Measurements from ENCODE around the gene SYNE3.

The SYNE3 gene

DNA sequence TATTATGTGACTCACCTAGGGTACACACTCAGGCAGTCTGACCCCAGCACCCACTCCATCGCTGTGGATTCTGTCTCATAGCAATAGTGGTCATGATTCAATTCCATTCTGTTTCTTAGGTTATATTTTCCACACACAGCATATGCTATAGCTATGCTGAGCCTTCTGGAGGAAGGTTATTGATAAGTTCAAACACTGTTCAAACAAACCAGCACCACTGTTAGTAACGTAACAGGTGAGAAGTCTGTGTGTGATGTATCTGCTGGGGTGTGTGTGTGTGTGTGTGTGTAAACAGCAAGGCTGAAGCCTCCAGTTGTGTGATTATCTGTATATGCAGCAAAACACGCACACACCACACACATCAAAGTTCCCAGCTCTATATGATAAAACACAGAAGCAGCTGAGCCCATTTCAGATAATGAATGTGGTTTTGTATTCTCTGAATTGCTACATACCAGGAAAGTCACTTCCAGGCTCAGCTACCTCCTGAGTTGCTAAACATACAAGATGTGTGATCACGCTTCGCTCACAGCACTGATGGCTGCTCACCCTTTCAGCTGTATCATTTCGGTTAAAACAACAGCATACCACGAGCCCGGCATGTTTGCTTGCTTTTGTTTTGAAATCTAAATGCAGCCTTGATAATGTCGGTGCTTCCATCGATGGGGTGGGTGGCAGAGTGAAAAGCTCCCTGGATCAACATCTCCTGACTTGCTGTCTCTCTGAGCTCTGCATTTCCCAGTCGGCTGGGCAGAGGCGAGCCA lies 6.8 kb upstream of the SYNE3 start:
- 80 to 83% methylated on average over 9 to 10 of the region's 12 CpGs for WGBS, 2 experiments (ENCODE audit: insufficient coverage in 2 of 2)
- H3K4me1 ChIP-seq (ENCODE audit: control insufficient read depth, insufficient read depth, low read length, poor library complexity, severe bottlenecking) = peaks cover 45% of the 10 kb centered on the region
- no peak overlapping the region for H3K4me3 ChIP-seq (ENCODE audit: extremely low read depth, insufficient read depth, low read length, poor library complexity, severe bottlenecking)
- H3K9me3 ChIP-seq (ENCODE audit: control insufficient read depth, low read length) = no peaks in the 10 kb centered on the region
- peak overlapping the region; percentile 26 for H3K27ac ChIP-seq (ENCODE audit: low read depth, low read length, severe bottlenecking)
- no peaks in the 10 kb centered on the region for H3K36me3 ChIP-seq (ENCODE audit: control insufficient read depth, insufficient read depth, low read length)

DNA sequence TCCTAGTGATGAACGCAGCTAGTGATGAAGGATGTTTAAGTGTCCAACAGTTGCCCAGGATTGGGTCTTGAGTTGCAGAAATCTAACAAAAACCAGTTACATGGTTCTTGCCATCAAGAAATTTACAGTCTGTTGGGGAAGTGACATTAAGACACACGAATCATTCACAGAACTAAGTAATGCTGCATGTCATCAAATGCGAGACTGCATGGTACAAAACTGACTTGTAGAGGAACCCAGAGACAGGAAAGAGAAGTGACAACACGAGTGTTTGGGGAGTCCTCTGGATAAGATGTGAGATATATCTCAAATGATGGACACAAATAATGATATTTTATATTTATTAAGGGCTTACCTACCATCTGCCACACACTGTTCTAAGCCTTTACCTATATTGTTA lies 6.1 kb upstream of the SYNE3 start:
- Histone ChIP-seq H3K27ac (ENCODE audit: low read depth, low read length, severe bottlenecking) (no peak overlapping the region), H3K9me3 (ENCODE audit: control insufficient read depth, low read length) (no peaks in the 10 kb centered on the region), H3K36me3 (ENCODE audit: control insufficient read depth, insufficient read depth, low read length) (no peaks in the 10 kb centered on the region), H3K4me1 (ENCODE audit: control insufficient read depth, insufficient read depth, low read length, poor library complexity, severe bottlenecking) (peaks cover 49% of the 10 kb centered on the region), H3K4me3 (ENCODE audit: extremely low read depth, insufficient read depth, low read length, poor library complexity, severe bottlenecking) (no peak overlapping the region)
- 100% methylated on average over 1 to 2 of the region's 4 CpGs for WGBS, 2 experiments (ENCODE audit: insufficient coverage in 2 of 2)

DNA sequence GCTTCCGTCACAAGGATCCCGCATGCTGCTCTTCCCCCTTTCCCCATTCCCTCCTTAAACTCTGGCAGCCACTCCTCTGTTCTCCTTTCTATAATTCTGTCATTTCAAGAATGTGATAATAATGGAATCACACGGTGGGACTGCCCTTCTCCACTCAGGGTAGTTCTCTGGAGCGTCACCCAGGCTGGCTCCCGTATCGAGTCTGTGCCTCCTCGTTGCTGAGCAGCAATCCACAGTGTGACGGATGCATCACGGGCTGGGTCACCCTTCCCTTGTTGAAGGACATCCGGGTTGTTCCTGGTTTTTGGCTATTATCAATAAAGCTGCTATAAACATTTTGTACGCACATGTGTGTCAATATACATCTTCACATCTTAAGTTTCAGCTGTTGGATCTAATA lies 5.7 kb upstream of the SYNE3 start:
- H3K9me3 ChIP-seq (ENCODE audit: control insufficient read depth, low read length) = no peaks in the 10 kb centered on the region
- H3K36me3 ChIP-seq (ENCODE audit: control insufficient read depth, insufficient read depth, low read length) = no peaks in the 10 kb centered on the region
- WGBS, 2 experiments (ENCODE audit: insufficient coverage in 2 of 2) = 90 to 93% methylated on average over 8 to 10 of the region's 11 CpGs
- H3K4me1 ChIP-seq (ENCODE audit: control insufficient read depth, insufficient read depth, low read length, poor library complexity, severe bottlenecking) = peaks cover 51% of the 10 kb centered on the region
- H3K27ac ChIP-seq (ENCODE audit: low read depth, low read length, severe bottlenecking) = no peak overlapping the region
- H3K4me3 ChIP-seq (ENCODE audit: extremely low read depth, insufficient read depth, low read length, poor library complexity, severe bottlenecking) = no peak overlapping the region

DNA sequence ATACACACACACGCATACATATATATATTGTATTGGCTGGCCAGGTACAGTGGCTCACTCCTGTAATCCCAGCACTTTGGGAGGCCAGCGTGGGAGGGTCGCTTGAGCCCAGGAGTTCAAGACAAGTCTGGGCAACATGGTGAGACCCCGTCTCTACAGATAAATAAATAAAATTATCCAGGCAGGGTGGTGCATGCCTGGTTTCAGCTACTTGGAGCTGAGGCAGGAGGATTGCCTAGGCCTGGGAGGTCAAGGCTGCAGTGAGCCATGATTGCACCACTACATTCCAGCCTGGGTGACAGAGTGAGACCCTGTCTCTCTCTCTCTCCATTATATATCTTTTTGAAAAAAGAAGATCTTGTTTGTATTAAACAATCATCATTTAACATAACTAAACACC lies 4.6 kb upstream of the SYNE3 start:
- Histone ChIP-seq H3K4me3 (ENCODE audit: extremely low read depth, insufficient read depth, low read length, poor library complexity, severe bottlenecking) (no peak overlapping the region), H3K4me1 (ENCODE audit: control insufficient read depth, insufficient read depth, low read length, poor library complexity, severe bottlenecking) (peaks cover 53% of the 10 kb centered on the region), H3K9me3 (ENCODE audit: control insufficient read depth, low read length) (no peaks in the 10 kb centered on the region), H3K27ac (ENCODE audit: low read depth, low read length, severe bottlenecking) (no peak overlapping the region), H3K36me3 (ENCODE audit: control insufficient read depth, insufficient read depth, low read length) (no peaks in the 10 kb centered on the region)
- 69 to 100% methylated on average over 2 to 3 of the region's 4 CpGs for WGBS, 2 experiments (ENCODE audit: insufficient coverage in 2 of 2)

DNA sequence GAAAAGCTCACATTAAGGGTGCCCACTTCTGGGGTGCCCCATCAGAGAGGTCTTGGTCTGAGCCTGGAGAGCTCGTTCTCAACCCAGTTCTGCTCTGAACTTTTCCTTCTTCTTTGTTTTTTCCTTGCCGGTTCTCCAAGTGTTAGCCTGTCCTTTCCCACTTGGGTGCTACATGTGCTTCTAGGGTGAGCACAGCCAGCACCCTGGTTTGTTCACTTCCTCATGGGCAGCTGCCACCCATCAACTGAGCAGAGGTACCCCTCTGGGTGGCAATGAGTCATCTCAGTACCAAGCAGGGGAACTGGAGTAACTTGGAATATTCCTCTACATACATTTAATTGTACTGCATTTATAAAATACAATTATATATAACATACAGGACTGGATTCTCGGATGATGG lies 3.9 kb upstream of the SYNE3 start:
- H3K36me3 ChIP-seq (ENCODE audit: control insufficient read depth, insufficient read depth, low read length) = no peaks in the 10 kb centered on the region
- H3K4me3 ChIP-seq (ENCODE audit: extremely low read depth, insufficient read depth, low read length, poor library complexity, severe bottlenecking) = no peak overlapping the region
- no peak overlapping the region for H3K27ac ChIP-seq (ENCODE audit: low read depth, low read length, severe bottlenecking)
- WGBS, 2 experiments (ENCODE audit: insufficient coverage in 2 of 2) = 67 to 85% methylated on average over 1 to 2 of the region's 3 CpGs
- H3K4me1 ChIP-seq (ENCODE audit: control insufficient read depth, insufficient read depth, low read length, poor library complexity, severe bottlenecking) = peaks cover 53% of the 10 kb centered on the region
- no peaks in the 10 kb centered on the region for H3K9me3 ChIP-seq (ENCODE audit: control insufficient read depth, low read length)

DNA sequence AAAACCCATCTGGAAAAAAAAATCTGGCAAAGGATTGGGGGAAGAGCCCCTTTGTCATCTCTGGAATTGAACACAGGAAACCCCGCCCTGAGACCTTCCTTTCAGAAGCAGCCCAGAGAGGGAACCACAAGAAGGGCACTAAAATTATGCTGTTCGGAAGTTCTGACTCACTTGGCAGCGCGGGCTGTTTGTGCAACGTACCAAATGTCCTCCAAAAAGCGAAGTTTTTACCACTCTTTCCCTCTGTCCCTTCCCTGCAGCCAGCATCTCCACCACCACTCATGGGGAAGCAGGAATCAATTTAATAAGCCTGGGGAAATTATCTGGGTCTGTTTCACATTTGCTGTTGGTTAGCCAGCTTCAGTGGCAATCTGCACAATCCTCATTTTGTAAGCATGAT lies 3.2 kb upstream of the SYNE3 start:
- WGBS, 2 experiments (ENCODE audit: insufficient coverage in 2 of 2) = 87 to 91% methylated on average over 3 to 6 of the region's 6 CpGs
- H3K27ac ChIP-seq (ENCODE audit: low read depth, low read length, severe bottlenecking) = no peak overlapping the region
- H3K36me3 ChIP-seq (ENCODE audit: control insufficient read depth, insufficient read depth, low read length) = no peaks in the 10 kb centered on the region
- peaks cover 53% of the 10 kb centered on the region for H3K4me1 ChIP-seq (ENCODE audit: control insufficient read depth, insufficient read depth, low read length, poor library complexity, severe bottlenecking)
- no peak overlapping the region for H3K4me3 ChIP-seq (ENCODE audit: extremely low read depth, insufficient read depth, low read length, poor library complexity, severe bottlenecking)
- no peaks in the 10 kb centered on the region for H3K9me3 ChIP-seq (ENCODE audit: control insufficient read depth, low read length)

DNA sequence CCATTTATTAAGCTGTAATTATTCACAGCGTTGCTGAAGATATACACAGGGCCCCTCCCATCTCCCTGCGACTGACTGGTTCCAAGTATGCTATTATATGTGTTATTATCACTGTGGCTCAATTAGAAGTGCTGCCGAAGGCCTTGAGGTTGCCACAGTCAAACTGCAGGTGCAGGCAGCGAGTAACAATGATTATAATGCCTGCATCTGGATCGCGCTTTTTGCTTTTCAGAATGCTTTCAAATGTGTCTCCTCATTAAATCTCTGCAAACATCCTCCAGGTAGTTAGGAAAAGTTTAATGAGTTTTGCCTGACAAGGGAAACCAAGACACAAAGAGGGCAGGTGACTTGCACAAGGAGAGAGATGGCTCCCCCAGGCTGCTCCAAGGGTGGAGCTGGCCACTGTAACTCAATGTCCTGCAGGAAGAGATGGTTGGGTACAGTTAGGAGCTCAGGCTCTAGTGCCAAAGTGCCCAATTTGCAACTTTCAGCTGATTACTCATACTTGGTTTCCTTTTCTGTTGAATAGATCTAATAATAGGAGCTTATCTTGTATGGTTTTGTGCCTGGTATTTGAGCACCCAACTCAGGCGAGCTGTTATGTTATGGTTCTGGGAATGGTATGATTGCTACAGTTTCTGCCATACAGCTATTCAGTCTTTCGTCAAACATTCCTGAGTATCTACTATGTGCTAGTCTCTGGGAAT lies 1.7 kb upstream of the SYNE3 start:
- 91 to 96% methylated on average over 4 to 5 of the region's 8 CpGs for WGBS, 2 experiments (ENCODE audit: insufficient coverage in 2 of 2)
- Histone ChIP-seq H3K4me3 (ENCODE audit: extremely low read depth, insufficient read depth, low read length, poor library complexity, severe bottlenecking) (no peak overlapping the region), H3K27ac (ENCODE audit: low read depth, low read length, severe bottlenecking) (no peak overlapping the region), H3K4me1 (ENCODE audit: control insufficient read depth, insufficient read depth, low read length, poor library complexity, severe bottlenecking) (peaks cover 43% of the 10 kb centered on the region), H3K36me3 (ENCODE audit: control insufficient read depth, insufficient read depth, low read length) (no peaks in the 10 kb centered on the region), H3K9me3 (ENCODE audit: control insufficient read depth, low read length) (no peaks in the 10 kb centered on the region)

DNA sequence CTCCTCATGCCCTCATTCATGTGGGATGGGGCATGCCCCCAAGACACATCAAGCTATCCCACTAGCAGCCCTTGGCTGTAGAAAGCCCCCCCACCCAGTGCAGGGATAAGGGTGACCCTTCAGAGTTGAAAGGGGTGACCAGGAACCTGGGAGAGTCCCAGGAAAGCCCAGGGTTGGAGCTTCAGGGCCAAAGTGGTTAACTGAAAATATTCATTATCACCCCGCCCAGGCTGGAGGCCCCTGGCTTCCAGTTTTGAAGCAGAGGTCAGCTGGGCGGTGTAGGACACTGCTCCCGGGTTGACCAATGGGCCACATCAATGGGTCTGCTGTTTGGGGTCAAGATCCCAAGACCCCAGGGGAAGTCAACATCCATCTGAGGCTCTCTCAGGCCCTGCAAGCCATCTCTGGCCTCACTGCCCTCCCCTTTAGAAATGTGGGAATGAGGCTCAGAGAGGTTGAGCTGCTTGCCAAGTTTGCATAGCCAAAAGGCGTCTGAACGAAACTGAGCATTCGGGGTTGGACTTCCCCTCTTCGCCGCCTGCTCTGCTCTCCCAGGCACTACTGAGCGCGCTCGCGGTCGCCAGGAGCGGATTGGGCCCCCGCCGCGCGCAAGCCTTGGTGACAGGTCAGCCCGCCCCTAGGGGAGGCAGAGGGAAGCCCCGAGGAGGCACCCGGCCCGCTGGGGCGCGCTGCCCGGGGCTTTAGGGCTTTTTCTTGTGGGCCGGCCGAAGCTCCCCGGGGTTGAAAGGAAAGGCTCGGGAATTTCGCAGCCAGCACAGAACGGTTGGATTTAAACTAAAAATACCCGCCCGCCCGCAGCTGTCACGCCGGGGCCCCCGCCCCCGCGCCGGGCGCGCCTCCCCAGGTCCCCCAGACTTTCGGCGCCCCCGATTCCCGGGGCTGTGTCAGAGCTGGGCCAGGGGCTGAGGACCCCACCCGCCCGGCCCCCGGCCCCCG lies 576 bp downstream of the SYNE3 start:
- Histone ChIP-seq H3K9me3 (ENCODE audit: control insufficient read depth, low read length) (no peaks in the 10 kb centered on the region), H3K27ac (ENCODE audit: low read depth, low read length, severe bottlenecking) (no peak overlapping the region), H3K4me1 (ENCODE audit: control insufficient read depth, insufficient read depth, low read length, poor library complexity, severe bottlenecking) (peaks cover 43% of the 10 kb centered on the region), H3K4me3 (ENCODE audit: extremely low read depth, insufficient read depth, low read length, poor library complexity, severe bottlenecking) (peak overlapping the region; percentile 43), H3K36me3 (ENCODE audit: control insufficient read depth, insufficient read depth, low read length) (no peaks in the 10 kb centered on the region)
- 5 to 6% methylated on average over 31 to 39 of the region's 50 CpGs for WGBS, 2 experiments (ENCODE audit: insufficient coverage in 2 of 2)

DNA sequence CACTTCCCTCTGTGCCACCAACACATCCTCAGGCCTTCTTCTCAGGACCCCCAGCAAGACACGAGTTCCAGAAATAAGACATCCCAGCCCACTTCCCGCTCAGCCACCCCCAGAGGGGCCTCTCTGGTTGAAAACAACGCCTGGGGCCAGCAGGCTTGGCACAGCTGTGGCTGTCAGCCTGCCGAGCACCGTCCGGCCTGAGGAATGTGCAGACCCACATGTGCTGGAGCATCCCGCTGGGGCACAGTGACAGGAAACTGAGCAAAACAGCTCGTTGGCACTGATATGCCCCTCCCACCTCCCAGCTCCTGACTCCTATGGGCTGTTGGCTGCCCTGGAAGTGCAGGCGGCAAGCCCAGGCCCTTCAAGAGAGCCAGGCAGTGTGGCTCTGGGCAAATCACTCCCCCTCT lies 1.4 kb downstream of the SYNE3 start:
- 20 to 42% methylated on average over 9 of the region's 9 CpGs for WGBS, 2 experiments (ENCODE audit: insufficient coverage in 2 of 2)
- H3K27ac ChIP-seq (ENCODE audit: low read depth, low read length, severe bottlenecking) = no peak overlapping the region

DNA sequence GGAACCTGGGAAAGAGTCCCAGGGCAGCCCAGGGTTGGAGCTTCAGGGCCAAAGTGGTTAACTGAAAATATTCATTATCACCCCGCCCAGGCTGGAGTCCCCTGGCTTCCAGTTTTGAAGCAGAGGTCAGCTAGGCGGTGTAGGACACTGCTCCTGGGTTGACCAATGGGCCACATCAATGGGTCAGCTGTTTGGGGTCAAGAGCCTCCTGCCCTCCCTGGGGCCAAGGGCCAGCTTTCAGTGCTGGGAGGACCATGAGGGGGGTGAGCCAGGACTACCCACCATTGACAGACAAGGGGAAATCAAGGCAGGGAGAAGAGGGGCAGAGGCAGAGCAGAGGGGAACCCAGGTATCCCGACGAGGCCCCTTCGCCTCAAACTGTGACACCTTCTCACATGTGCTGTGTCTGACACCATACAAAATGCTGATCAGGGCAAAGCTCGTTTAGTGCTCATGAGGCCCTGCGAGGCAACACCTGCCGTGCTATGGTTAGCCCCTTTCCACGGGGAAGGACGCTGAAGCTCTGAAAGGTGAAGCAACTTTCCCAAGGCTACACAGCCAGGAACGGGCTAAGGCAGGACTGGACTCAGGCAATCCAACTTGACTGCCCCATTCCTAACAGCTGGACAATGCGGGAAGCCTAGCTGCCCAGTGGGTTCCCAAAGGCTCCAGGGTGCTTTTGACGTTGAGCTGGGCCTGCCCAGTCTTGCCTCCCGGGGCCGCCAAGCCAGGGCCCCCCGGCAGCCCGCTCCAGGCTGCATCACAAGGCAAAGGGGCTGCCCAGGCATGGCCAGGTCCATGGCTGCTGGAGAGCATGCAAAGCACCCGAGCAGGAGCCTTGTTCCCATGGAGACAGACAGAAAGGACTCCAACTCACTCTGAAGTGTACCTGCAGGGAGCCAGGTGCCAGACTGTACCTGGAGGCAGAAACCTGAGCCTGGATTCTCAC lies 2.0 kb downstream of the SYNE3 start:
- 78 to 82% methylated on average over 15 to 17 of the region's 18 CpGs for WGBS, 2 experiments (ENCODE audit: insufficient coverage in 2 of 2)
- H3K27ac ChIP-seq (ENCODE audit: low read depth, low read length, severe bottlenecking) = no peak overlapping the region
- H3K36me3 ChIP-seq (ENCODE audit: control insufficient read depth, insufficient read depth, low read length) = no peaks in the 10 kb centered on the region
- no peaks in the 10 kb centered on the region for H3K9me3 ChIP-seq (ENCODE audit: control insufficient read depth, low read length)
- no peak overlapping the region for H3K4me3 ChIP-seq (ENCODE audit: extremely low read depth, insufficient read depth, low read length, poor library complexity, severe bottlenecking)
- peaks cover 33% of the 10 kb centered on the region for H3K4me1 ChIP-seq (ENCODE audit: control insufficient read depth, insufficient read depth, low read length, poor library complexity, severe bottlenecking)

More for the DNA sequence above, 1.4 kb downstream of the SYNE3 start:
- Histone ChIP-seq H3K4me1 (ENCODE audit: control insufficient read depth, insufficient read depth, low read length, poor library complexity, severe bottlenecking) (peaks cover 40% of the 10 kb centered on the region), H3K9me3 (ENCODE audit: control insufficient read depth, low read length) (no peaks in the 10 kb centered on the region), H3K4me3 (ENCODE audit: extremely low read depth, insufficient read depth, low read length, poor library complexity, severe bottlenecking) (peak overlapping the region; percentile 43), H3K36me3 (ENCODE audit: control insufficient read depth, insufficient read depth, low read length) (no peaks in the 10 kb centered on the region)

Measured in mesodermal cell (in vitro differentiated cells).